Upper lobe of right lung (tissue), 1 donor: Measurements from ENCODE around the gene PDLIM7. TPM values are rescaled to one million over a fixed set of nuclear protein-coding genes. Genes with fewer than 3 reads are reported as not detected.

ENCODE experiments used
- ATAC-seq: fragments of 200-7000 bp; cut with Tn5 transposase; one replicate; pipeline ENCODE4 v1.9.1; 2020; ENCODE audit warnings: mild to moderate bottlenecking, moderate library complexity
- DNase-seq: peaks from one replicate; pipeline ENCODE4 v3.0.0-alpha.2; 2020
- H3K27ac ChIP-seq: fragments of 200-600 bp; one replicate; pipeline ENCODE4 v1.8.0; 2022
- H3K27me3 ChIP-seq: fragments of 200-600 bp; one replicate; pipeline ENCODE4 v1.8.0; 2022; ENCODE audit warnings: mild to moderate bottlenecking
- H3K36me3 ChIP-seq: fragments of 200-600 bp; one replicate; pipeline ENCODE4 v1.8.0; 2022
- H3K4me1 ChIP-seq: fragments of 200-600 bp; one replicate; pipeline ENCODE4 v1.8.0; 2022
- H3K4me3 ChIP-seq: fragments of 200-600 bp; one replicate; pipeline ENCODE4 v1.8.0; 2022; ENCODE audit warnings: mild to moderate bottlenecking
- H3K9me3 ChIP-seq: fragments of 200-600 bp; one replicate; pipeline ENCODE4 v1.8.0; 2022
- CTCF ChIP-seq: fragments of 200-600 bp; IDR thresholded peaks from one replicate; pipeline ENCODE4 v1.8.0; 2022; ENCODE audit warnings: antibody characterized with exemption
- intact Hi-C: fragments of 100-400 bp; cut with DNase I; formaldehyde crosslinking; loops from one replicate; pipeline ENCODE4 v1.11.0; 2022
- long read RNA-seq: library from polyadenylated mRNA; unstranded; transcript quantifications from one replicate; pipeline ENCODE4 v2.0.0, GENCODE V29; 2021
- total RNA-seq: library from RNA; stranded (reverse); fragmentation: NEBNext Ultra II Directional; extraction: Animal tissue kit (Norgen Biotek cat#: 25700); gene quantifications from one replicate; pipeline ENCODE4 v1.2.1, GENCODE V29; 2021
- donor health status: DM: no; HTN: yes; CAD: no; lungs with severe emphysema.

PDLIM7 gene
- total RNA-seq: 59.1 TPM
- long read RNA-seq, transcript PDLIM7-202 (13 exons, 1,689 nt): major isoform, 56 of 126 reads
- long read RNA-seq, partial matches to known transcripts: 34 of 126 reads
- long read RNA-seq, other reads (novel, unspliced or antisense): 30 of 126 reads

GRCh38 chr5:177497292-177498012 is at the start of gene PDLIM7:
Gene PDLIM7, minus strand, starts transcription at chr5:177497604. Its CDS starts 1,092 bp downstream, at chr5:177496512.
- Histone ChIP-seq H3K4me3 (peak within 1 kb of the TSS; percentile 75), H3K36me3 (no peaks in the 10 kb centered on the region), H3K27me3 (no peaks in the 10 kb centered on the region), H3K27ac (peak within 1 kb of the TSS; percentile 81), H3K4me1 (peaks cover 51% of the 10 kb centered on the region), H3K9me3 (no peaks in the 10 kb centered on the region)
- TF ChIP-seq CTCF: peak; percentile 13
- peak; percentile 93 for ATAC-seq
- intact Hi-C loops: no loop called here
- DNase-seq: peak; percentile 97

GRCh38 chr5:177546258-177546741 is 48.9 kb upstream of the PDLIM7 start:
- Histone ChIP-seq H3K27me3 (no peaks in the 10 kb centered on the region), H3K4me3 (no peak overlapping the region), H3K36me3 (peaks cover 21% of the 10 kb centered on the region), H3K4me1 (peaks cover 26% of the 10 kb centered on the region), H3K27ac (peak overlapping the region; percentile 65), H3K9me3 (no peaks in the 10 kb centered on the region)
- DNase-seq (no peak), ATAC-seq (peak; percentile 81)
- no peak for TF ChIP-seq CTCF
- intact Hi-C loops: no loop called here

GRCh38 chr5:177545487-177546257 is 48.3 kb upstream of the PDLIM7 start:
- intact Hi-C loops: no loop called here
- Histone ChIP-seq H3K27me3 (no peaks in the 10 kb centered on the region), H3K27ac (peak overlapping the region; percentile 65), H3K9me3 (no peaks in the 10 kb centered on the region), H3K4me3 (no peak overlapping the region), H3K4me1 (peaks cover 26% of the 10 kb centered on the region), H3K36me3 (peaks cover 15% of the 10 kb centered on the region)
- DNase-seq (no peak), ATAC-seq (peak; percentile 75)
- no peak for TF ChIP-seq CTCF

- DNase-seq (no peak), ATAC-seq (no peak)
- Histone ChIP-seq H3K4me3 (no peak overlapping the region), H3K4me1 (peaks cover 31% of the 10 kb centered on the region), H3K27ac (no peak overlapping the region), H3K36me3 (peaks cover 18% of the 10 kb centered on the region), H3K9me3 (no peaks in the 10 kb centered on the region), H3K27me3 (no peaks in the 10 kb centered on the region)
- intact Hi-C loops: no loop called here
- TF ChIP-seq CTCF: no peak
Observed at GRCh38 chr5:177542816-177543465, 45.5 kb upstream of the PDLIM7 start.

- no peak for DNase-seq
- Histone ChIP-seq H3K9me3 (no peaks in the 10 kb centered on the region), H3K36me3 (peaks cover 43% of the 10 kb centered on the region), H3K4me1 (peaks cover 28% of the 10 kb centered on the region), H3K4me3 (no peak overlapping the region), H3K27ac (no peak overlapping the region), H3K27me3 (no peaks in the 10 kb centered on the region)
- ATAC-seq: no peak
- no peak for TF ChIP-seq CTCF
- intact Hi-C loops: no loop called here
Observed at GRCh38 chr5:177540438-177540837, 43.0 kb upstream of the PDLIM7 start.
